HG02678 (cell line): ENCODE data around the gene CAMK2N2.

ENCODE experiments used
- ATAC-seq: cut with Tn5 transposase; IDR thresholded peaks from one replicate; pipeline ENCODE4 v1.9.1; 2021; ENCODE audit warnings: mild to moderate bottlenecking, moderate library complexity; ENCODE audit not compliant: unreplicated experiment

CAMK2N2 gene

GRCh38 chr3:184228376-184229137, 32.8 kb downstream of the CAMK2N2 start:
- ATAC-seq: no peak

GRCh38 chr3:184227481-184227935, 33.8 kb downstream of the CAMK2N2 start:
- ATAC-seq: peak; percentile 35

- ATAC-seq: no peak
These were observed 37.4 kb downstream of the CAMK2N2 start for GRCh38 chr3:184223946-184224345.

GRCh38 chr3:184222521-184222920, 38.8 kb downstream of the CAMK2N2 start:
- no peak for ATAC-seq

GRCh38 chr3:184218814-184219213, 42.5 kb downstream of the CAMK2N2 start:
- ATAC-seq: no peak

GRCh38 chr3:184211718-184212117, 49.6 kb downstream of the CAMK2N2 start:
- ATAC-seq: no peak

- ATAC-seq: no peak
These were observed 50.1 kb downstream of the CAMK2N2 start for GRCh38 chr3:184211297-184211696.
